Vagina (tissue), 2 donors: ENCODE results near the gene PTPRN2.

Experiments
- POLR2A ChIP-seq, 2 donors: fragments of 450-650 bp; IDR thresholded peaks; one replicate each; pipeline ENCODE4 v1.6.1; 2017; ENCODE audit warnings: antibody characterized with exemption in 2 of 2, mild to moderate bottlenecking in 2 of 2, moderate library complexity in 2 of 2
- TF ChIP-seq, protein P1 (sequence below), 3 experiments: fragments of 450-650 bp in 2 of 3; fragments of 200-600 bp in 1 of 3; sonication (generic) in 1 of 3; IDR thresholded peaks; one replicate each; pipeline ENCODE4 v1.5.1; 2017 to 2019; ENCODE audit warnings: antibody characterized with exemption in 3 of 3, mild to moderate bottlenecking in 2 of 3, moderate library complexity in 2 of 3

DNA sequence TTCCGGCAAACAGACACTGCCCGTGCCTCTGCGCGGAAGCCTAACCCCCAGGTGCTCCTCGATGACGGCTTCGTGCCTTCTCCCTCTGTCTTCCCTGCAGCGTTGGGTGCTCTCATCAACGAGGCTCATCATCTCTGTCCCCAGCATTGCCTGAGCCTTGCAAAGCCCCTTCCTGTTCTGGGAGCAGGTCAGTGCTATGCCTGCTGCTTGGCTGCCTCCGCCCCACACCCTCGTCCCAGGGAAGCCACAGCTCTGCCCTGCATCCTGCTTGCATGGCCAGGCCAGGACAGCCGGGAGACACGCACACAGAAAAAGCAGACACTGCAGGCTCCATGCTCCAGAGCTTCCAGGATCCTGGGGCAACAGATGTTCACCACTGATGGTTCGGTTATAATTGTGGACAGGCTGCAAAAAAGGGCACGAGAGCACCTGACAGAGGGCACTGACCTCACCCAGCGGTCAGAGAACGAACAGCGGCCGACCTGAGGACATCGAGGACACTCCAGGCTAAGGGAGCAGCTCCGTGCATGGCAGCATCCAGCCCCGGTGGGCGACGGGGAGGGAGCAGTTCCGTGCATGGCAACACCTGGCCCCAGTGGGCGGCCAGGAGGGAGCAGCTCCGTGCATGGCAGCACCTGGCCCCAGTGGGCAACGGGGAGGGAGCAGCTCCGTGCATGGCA, 265.5 kb downstream of the PTPRN2 start:
- TF ChIP-seq, protein P1, sequence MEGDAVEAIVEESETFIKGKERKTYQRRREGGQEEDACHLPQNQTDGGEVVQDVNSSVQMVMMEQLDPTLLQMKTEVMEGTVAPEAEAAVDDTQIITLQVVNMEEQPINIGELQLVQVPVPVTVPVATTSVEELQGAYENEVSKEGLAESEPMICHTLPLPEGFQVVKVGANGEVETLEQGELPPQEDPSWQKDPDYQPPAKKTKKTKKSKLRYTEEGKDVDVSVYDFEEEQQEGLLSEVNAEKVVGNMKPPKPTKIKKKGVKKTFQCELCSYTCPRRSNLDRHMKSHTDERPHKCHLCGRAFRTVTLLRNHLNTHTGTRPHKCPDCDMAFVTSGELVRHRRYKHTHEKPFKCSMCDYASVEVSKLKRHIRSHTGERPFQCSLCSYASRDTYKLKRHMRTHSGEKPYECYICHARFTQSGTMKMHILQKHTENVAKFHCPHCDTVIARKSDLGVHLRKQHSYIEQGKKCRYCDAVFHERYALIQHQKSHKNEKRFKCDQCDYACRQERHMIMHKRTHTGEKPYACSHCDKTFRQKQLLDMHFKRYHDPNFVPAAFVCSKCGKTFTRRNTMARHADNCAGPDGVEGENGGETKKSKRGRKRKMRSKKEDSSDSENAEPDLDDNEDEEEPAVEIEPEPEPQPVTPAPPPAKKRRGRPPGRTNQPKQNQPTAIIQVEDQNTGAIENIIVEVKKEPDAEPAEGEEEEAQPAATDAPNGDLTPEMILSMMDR (IDR thresholded peaks at IDR 0.05), result no peak
- no peak for TF ChIP-seq POLR2A (IDR thresholded peaks at IDR 0.05)
